HG02678 (cell line): ENCODE results near the gene RNF111.
"Not testable (repeated sequence)": the region's sequence is repeated elsewhere in the genome, so short reads cannot be mapped to it uniquely, and the experiment has no call there.

Experiments used
- ATAC-seq: cut with Tn5 transposase; IDR thresholded peaks from one replicate; pipeline ENCODE4 v1.9.1; 2021; ENCODE audit warnings: mild to moderate bottlenecking, moderate library complexity; ENCODE audit not compliant: unreplicated experiment

The RNF111 gene

DNA sequence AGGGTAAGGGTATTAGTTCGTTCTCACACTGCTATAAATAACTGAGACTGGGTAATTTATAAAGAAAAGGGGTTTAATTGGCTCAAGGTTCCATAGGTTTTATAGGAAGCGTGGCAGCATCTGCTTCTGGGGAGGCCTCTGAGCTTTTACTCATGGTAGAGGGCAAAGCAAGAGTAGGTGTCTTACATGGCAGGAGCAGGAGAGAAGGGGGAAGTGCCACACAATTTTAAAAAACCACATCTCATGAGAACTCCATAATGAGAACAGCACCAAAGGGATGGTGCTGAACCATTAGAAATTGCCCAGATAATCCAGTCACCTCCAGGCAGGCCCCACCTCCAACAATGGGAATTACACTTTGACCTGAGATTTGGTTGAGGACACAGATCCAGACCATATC lies 12.2 kb downstream of the RNF111 start:
- ATAC-seq = no peak

DNA sequence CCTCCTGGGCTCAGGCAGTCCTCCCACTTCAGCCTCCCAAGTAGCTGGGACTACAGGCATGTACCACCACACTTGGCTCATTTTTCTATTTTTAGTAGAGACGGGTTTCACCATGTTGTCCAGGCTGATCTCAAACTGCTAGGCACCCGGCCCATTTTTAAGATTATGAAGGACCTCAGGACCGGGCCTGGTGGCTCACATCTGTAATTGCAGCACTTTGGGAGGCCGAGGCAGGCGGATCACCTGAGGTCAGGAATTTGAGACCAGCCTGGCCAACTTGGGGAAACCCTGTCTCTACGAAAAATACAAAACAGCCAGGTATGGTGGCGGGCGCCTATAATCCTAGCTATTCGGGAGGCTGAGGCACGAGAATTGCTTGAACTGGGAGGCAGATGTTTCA lies 12.8 kb downstream of the RNF111 start:
- ATAC-seq = not testable (repeated sequence)

DNA sequence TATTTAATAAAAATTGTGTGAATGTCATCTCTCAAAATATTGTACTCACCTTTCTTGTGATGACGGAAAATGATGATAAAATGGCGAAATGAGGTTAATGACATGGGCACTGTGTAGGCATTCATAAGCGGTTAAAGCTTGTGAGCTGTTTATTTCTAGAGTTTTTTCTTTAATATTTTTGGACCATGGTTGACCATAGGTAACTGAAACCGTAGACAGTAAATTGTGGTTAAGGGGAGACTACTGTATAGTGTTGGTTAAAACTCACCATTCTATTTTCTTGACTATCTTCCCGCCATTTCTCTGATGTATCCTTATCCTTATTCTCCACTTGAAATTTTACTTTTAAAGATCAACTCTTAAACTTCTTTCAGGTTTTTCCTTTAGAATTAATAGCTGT lies 14.5 kb downstream of the RNF111 start:
- ATAC-seq = no peak

DNA sequence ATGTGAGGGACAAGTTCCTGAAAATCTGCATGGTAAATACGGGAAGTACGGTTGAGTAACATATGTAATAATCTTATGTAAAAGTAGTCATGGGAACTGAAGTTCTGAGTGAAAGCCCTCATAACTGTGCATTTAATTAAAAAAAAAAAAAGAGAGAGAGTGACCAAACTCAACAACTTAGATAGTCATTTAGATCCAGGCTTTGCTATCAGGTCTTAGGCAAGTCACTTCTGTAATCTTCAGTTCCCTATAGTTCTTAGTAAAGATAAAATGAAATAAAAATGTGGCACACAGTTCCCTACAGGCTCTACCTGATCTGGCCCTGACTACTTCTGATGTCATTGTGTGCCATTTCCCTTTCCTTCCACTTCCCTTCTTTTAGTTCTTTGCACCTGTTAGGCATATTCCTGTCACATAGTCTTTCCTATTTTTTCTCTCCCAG lies 15.0 kb downstream of the RNF111 start:
- no peak for ATAC-seq

DNA sequence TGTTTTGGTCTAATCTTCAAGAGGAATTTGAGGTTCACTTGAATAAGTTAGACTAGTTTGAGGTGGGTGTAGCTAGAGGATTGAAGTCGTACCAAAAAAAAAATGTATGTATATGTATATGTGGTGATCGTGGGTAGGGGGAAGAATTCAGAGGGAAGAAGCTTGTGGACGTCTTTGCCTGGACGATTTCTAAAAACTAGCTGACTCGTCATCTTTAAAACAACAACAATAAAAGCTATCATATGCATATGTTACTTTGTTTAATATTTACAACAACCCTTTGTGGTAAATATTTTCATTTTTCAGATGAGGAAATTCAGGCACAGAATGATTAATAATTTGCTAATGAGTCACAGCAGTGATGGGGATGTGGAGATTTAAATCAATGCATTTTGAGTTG lies 18.1 kb downstream of the RNF111 start:
- ATAC-seq = no peak

DNA sequence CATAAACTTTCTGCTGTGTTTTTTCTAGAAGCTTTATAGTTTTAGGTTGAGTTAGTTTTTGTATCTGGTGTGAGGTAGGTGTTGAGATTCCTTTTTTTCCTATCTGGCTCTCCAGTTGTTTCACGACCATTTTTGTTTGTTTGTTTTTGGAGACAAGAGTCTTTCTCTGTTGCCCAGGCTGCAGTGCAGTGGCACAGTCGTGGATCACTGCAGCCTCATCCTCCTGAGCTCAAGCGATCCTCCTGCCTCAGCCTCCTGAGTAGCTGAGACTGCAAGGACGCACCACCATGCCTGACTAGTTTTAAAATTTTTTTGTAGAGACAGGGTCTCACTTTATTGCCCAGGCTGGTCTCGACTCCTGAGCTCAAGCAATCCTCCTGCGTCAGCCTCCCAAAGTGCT lies 20.6 kb downstream of the RNF111 start:
- ATAC-seq = no peak

DNA sequence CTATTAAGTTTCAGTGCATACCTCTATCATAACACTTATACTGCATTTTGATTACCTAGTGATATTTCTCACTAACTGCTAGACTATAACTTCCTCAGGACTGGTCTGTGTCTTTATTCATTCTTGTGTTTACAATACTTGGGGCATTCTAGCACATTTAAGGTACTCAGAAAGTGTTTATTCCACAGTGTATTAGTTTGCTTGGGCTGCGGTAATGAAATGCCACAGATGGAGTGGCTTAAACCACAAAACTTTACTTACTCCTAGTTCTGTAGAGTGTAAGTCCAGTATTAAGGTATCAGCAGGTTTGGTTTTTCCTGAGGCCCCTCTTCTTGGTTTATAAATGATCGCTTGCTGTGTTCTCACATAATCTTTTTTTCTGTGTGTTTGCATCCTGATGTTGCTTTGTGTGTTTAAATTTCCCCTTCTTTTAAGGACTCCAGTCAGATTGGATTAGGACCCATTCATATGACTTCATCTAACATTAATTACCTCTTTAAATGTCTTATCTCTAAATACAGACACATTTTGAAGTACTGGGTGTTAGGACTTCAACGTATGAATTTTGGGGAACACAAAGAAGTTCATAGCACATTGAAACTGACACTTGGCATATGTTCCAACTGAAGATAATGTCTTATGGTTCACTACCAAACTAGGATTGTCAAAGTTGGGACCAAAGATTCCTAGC lies 23.9 kb downstream of the RNF111 start:
- ATAC-seq = no peak

DNA sequence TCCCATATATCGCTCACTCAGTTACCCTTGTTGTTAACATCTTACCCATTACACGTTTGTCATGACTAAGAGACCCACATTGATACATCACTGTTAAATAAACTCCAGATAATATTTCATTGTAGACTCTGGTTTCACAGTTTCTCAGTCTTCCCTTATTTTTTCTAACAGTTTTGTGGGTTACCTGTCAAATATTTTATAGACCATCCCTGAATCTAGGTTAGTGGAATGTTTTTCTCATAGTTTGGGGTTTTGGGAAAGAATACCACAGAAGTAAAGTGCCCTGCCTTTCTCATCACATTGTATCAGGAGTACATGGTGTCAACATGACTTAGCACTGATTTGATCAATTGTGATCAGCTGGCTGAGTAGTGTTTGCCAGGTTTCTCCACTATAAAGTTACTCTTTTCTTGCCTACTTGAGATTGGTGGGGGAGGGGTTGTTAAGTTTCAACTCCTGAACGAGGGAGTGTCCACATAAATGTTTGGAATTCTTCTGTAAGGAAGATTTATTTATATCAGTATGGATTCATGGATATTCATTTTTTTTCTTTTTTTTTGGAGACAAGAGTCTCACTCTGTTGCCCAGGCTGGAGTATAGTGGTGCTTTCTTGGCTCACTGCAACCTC lies 25.9 kb downstream of the RNF111 start:
- ATAC-seq = no peak

DNA sequence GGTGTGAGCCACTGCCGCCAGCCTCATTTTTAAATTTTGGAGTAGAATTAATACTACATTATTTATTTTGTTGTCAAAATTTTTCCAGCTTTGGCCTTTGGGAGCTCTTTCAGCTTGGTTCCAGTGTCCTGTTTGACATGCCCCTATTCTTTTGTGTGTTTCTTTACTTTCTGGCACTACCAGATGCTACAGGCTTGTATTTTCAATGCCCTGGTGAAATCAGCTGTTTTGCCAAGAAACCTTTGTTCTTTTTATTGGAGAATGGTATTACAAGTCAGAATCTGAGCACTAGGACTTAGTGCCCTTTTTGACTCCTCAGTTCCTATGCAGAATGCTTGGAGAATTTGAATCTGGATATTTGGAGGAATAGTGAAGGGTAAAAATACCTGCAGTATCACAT lies 26.6 kb downstream of the RNF111 start:
- ATAC-seq = no peak

DNA sequence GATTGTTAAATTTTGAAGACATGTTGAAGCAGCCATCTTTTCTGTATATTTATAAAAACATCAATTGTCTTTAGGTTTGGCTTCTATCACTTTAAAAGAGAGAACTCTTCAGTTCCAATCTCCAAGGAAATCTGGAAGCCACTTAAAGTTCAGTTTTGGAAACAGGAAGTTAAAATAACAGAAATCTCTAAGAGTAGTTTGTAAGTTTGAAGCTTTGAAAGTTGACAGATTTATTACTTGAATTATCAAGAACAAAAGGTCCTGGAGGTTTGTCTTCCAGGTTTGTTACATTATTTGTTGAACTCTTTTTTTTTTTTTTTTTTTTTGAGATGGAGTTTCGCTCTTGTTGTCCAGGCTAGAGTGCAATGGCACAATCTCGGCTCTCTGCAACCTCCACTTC lies 30.0 kb downstream of the RNF111 start:
- ATAC-seq = no peak

DNA sequence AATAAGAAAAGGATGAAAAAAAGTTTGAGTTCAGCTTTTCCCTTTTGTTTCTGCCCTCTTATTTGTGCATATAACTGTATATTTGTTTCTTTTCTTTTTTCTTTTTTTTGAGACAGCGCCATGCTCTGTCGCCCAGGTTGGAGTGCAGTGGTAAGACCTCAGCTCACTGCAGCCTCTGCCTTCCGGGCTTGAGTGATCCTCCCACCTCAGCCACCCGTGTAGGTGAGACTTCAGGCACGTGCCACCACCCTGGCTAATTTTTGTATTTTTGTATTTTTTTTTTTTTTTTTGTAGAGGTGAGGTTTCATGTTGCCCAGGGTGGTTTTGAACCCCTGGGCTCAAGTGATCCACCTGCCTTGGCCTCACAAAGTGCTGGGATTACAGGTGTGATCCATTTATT lies 31.4 kb downstream of the RNF111 start:
- ATAC-seq = no peak

DNA sequence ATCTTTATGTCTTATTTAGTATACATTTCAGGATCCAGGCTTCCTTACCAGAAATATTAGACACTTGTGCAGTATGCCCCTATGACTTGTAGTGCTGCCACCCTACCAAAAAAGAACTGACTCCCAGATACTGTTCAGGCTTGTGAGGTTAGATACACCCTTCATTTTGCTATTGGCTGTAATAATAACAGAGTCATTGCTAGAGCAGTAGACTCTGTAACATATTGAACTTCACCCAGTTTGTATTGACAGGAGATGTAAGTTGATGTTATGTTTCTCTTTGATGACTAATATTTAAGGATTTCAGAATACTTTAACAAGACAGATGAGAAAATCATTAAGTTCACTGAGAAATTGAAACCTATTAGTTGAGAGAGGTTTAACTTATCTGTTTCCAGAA lies 32.9 kb downstream of the RNF111 start:
- ATAC-seq = no peak

DNA sequence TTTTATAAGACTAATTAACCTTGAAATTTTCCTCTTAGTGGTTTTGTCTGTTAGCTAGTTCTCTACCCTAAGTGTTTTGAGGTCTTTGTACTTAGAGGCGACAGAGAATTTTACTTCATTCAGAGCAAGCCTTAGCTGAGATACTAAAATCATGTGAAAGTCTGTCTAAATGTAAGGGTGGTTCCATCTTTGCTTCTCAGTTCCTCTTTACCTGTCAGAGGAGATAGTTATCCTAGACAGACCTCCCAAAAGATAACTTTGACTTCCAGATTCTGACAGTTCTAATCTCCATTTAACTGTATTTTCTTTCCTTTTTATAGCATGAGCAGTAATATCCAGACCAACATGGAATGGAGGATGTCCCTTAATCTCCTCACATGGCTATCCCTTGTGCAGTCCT lies 34.7 kb downstream of the RNF111 start:
- ATAC-seq = no peak

DNA sequence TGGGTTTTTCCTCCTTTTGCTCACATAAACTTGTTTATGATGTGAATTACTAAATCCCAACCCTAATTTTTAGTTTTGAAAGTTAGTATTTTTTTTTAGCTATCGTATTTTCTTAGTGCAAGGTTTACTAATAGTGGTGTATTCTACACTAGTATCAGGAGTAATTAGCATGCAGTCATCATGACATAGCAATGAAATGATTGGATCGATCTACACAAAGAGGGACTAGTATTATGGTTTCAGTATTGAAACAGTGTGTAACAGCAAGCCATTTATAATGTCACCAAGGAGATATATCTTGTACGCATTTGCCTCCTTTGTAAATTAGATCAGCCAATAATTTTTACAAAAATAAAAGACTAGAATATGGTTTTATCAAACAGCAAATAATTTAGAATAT lies 38.7 kb downstream of the RNF111 start:
- no peak for ATAC-seq

DNA sequence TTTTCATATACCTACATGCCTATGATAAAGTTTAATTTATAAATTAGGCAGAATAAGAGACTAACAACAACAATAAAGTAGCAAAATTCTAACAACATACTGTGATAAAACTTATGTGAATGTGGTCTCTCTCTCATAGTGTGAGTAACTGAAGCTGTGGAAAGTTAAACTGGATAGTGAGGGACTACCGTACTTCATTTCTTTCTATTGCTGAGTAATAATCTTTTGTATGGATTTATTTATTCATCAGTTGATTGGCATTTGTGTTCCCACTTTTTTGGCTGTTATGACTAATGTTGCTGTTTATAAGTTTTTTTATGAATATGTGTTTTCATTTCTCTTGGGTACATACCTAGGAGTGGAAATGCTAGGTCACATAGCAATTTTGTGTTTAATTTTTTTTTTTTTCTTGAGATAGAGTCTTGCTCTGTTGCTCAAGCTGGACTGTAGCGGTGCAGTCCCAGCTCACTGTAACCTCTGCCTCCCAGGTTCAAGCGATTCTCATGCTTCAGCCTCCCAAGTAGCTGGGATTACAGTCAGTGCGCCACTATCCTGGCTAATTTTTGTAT lies 41.0 kb downstream of the RNF111 start:
- no peak for ATAC-seq

DNA sequence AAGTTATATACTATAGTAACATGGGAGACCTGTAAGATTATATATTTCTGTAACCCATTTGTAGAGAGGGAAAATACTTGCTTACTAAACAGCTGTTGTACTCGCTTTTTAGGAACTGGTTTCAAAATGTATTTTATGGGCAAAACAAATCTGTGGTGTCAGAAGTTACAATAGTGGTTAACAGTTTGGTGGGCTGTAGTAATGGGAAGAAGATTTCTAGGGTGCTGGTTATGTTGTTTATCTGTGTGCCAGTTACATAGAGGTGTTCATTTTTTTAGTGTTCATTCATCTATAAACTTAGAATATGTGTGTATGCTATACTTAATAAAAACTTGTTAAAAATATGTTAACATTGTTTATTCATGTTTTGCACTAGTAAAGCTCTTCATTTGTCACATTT lies 42.1 kb downstream of the RNF111 start:
- ATAC-seq = no peak

DNA sequence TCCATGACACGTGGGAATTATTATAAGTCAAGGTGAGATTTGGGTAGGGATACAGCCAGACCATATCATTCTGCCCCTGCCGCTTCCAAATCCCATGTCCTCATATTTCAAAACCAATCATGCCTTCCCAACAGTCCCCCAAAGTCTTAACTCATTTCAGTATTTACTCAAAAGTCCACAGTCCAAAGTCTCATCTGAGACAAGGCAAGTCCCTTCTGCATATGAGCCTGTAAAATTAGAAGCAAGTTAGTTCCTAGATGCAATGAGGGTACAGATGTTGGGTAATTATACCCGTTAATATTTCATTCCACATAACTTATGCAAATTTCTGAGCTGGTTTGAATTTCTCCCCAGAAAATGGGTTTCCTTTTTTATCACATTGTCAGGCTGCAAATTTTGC lies 47.7 kb downstream of the RNF111 start:
- no peak for ATAC-seq

DNA sequence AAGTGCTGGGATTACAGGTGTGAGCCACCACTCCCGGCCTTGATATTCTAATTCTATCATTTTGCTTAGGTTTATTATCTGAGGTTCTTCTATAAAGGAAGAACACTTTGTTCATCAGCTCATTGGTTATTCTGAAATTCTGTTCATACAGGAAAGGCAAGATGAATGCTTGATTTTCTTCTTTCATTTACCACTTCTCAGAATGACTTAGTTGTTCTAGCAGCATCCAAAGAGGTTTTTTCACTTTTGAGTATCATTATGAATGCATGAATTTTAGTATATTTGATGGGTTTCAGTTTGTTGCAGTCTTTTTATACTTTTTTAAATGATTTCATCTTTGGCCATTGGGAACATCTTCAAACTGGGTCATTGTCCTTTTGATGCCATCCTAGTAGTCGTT lies 51.8 kb downstream of the RNF111 start:
- no peak for ATAC-seq

DNA sequence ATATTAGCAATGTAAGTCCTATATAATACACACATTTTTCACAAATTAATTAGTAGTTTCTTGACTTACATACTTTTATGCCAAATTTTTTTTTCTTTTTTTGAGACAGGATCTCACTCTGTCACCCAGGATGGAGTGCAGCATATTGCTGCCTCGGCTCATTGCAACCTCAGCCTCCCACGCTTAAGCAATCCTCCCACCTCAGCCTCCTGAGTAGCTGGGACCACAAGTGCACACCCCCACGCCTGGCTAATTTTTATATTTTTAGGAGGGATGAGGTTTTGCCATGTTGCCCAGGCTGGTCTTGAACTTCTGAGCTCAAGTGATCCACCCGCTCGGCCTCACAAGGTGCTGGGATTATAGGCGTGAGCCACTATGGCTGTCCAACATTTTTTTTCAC lies 54.6 kb downstream of the RNF111 start:
- ATAC-seq = no peak

DNA sequence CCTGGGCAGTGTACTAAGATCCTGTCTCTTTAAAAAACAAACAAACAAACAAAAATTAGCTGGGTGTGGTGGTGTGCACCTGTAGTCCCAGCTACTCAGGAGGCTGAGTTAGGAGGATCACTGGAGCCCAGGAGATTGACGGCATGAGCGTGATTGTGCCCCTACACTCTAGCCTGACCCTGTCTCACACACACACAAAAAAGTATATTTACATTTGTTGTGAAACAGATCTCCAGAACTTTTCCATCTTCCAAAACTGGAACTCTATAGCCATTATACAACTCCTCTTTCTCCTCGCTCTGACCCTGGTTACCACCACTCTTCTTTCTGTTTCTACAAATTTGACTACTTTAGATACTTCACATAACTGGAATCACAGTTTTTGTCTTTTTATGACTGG lies 61.4 kb downstream of the RNF111 start:
- ATAC-seq = no peak

DNA sequence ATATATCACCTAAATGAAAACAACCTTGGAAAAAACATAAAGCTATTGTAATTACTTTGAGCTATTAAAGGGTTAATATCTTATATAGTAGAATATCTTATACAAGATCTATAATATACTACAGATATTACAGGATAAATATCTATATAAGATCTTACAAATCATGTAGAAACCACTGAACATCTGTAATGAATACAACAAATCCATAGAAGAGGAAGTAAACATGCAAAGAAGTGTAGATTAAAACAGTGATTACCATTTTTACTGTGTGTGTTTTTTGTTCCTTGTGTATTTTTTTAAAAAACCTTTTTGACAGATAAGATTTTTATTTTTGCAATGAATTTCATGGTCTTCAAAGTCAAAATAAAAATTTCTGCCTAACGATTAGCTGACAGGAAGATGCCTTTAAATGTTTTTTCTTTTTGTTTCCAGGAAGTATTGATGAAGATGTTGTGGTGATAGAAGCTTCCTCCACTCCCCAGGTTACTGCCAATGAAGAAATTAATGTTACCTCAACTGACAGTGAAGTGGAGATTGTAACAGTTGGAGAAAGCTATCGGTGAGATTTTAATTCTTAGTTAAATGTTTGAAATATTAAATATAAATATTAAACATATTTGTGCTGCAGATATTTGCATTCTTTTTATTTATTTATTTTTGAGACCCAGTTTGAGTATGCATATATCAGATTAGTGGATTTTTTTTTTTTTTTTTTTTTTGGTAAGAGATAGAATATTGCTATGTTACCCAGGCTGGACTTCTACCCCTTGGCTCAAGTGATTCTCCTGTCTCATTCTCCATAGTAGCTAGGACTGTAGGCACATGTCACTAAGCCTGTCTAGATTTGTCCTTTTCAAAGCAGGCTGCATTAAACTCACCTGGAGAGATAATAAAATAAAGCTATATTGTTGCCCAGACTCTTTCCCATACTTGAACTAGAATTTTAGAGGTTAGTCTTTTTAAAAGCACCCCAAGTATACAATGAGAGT lies 64.7 kb downstream of the RNF111 start:
- no peak for ATAC-seq
